ENCODE data around the gene SPRED1. TPM values are rescaled to one million over a fixed set of nuclear protein-coding genes. Genes with fewer than 3 reads are reported as not detected.

The SPRED1 gene
- total and polyA plus RNA-seq, 2 of the 13 experiments (the other 11 are each of a cell fraction or from before 2014, with no cell fraction given) = 3.8 to 9.6 TPM

GRCh38 chr15:38216763-38217162 lies 35.9 kb upstream of the SPRED1 start (continued):
- TF ChIP-seq MIER3 (CRISPR knock-in tag; IDR thresholded peaks at IDR 0.05; ENCODE audit: borderline replicate concordance) (no peak), CENPX (CRISPR knock-in tag; IDR thresholded peaks at IDR 0.05) (no peak), FOXA1 (IDR thresholded peaks at IDR 0.05) (no peak), FOXA1 (CRISPR knock-in tag; IDR thresholded peaks at IDR 0.05) (peak; percentile 88), KDM4B (CRISPR knock-in tag; IDR thresholded peaks at IDR 0.05) (no peak), ZBTB3 (CRISPR knock-in tag; IDR thresholded peaks at IDR 0.05; ENCODE audit: borderline replicate concordance, low read depth) (no peak), GABPA (IDR thresholded peaks at IDR 0.05; ENCODE audit: low read depth, low read length) (no peak), GABPA (CRISPR knock-in tag; IDR thresholded peaks at IDR 0.05; ENCODE audit: low read depth) (peak; percentile 66), BRD4 (CRISPR knock-in tag; IDR thresholded peaks at IDR 0.05) (no peak), ARID3A (IDR thresholded peaks at IDR 0.05; ENCODE audit: low read depth, low read length) (no peak), SP5 (CRISPR knock-in tag; IDR thresholded peaks at IDR 0.05; ENCODE audit: borderline replicate concordance, low read depth) (peak; percentile 78), SMAD9 (CRISPR knock-in tag; IDR thresholded peaks at IDR 0.05) (no peak), MBD4 (IDR thresholded peaks at IDR 0.05; ENCODE audit: borderline replicate concordance, low read length) (no peak), SOX13 (IDR thresholded peaks at IDR 0.05) (no peak), SOX13 (CRISPR knock-in tag; conservative IDR thresholded peaks at IDR 0.05 in 1 of 2, IDR thresholded peaks at IDR 0.05 in 1 of 2) (peak in 1 of 2 experiments; percentile 34; a peak in 1 of 4 replicates), CERS6 (CRISPR knock-in tag; IDR thresholded peaks at IDR 0.05) (no peak), ZNF512 (CRISPR knock-in tag; IDR thresholded peaks at IDR 0.05) (no peak), ZNF253 (CRISPR knock-in tag; IDR thresholded peaks at IDR 0.05; ENCODE audit: borderline replicate concordance) (no peak)

Measured in HepG2 (cell line).